Measurements from ENCODE around the gene CD101.

Gene CD101

GRCh38 chr1:117014209-117014608 is 12.6 kb downstream of the CD101 start:
- no peak for DNase-seq

- no peak for DNase-seq
These were observed 14.2 kb downstream of the CD101 start for GRCh38 chr1:117015724-117016123.

GRCh38 chr1:117017062-117017461 is 15.5 kb downstream of the CD101 start:
- DNase-seq: no peak

- DNase-seq: no peak
These were observed 16.1 kb downstream of the CD101 start for GRCh38 chr1:117017648-117018047.

GRCh38 chr1:117020526-117021156 is 19.1 kb downstream of the CD101 start:
- no peak for DNase-seq

- DNase-seq: no peak
These were observed 20.6 kb downstream of the CD101 start for GRCh38 chr1:117022114-117022513.

GRCh38 chr1:117025568-117025967 is 24.0 kb downstream of the CD101 start:
- no peak for DNase-seq

- DNase-seq: peak; percentile 38
These were observed 24.8 kb downstream of the CD101 start for GRCh38 chr1:117026361-117026760.

GRCh38 chr1:117029685-117030084 is 28.1 kb downstream of the CD101 start:
- DNase-seq: no peak

- no peak for DNase-seq
These were observed 28.8 kb downstream of the CD101 start for GRCh38 chr1:117030271-117030877.

- no peak for DNase-seq
These were observed 30.7 kb downstream of the CD101 start for GRCh38 chr1:117032266-117032665.

GRCh38 chr1:117032681-117033539 is 31.4 kb downstream of the CD101 start:
- no peak for DNase-seq

- no peak for DNase-seq
These were observed 32.2 kb downstream of the CD101 start for GRCh38 chr1:117033772-117034171.

- DNase-seq: no peak
These were observed 33.3 kb downstream of the CD101 start for GRCh38 chr1:117034791-117035290.

- DNase-seq: no peak
These were observed 34.5 kb downstream of the CD101 start for GRCh38 chr1:117036018-117036461.

GRCh38 chr1:117037802-117038201 is 36.2 kb downstream of the CD101 start:
- DNase-seq: no peak

- DNase-seq: no peak
These were observed 36.7 kb downstream of the CD101 start for GRCh38 chr1:117038236-117038635.

- no peak for DNase-seq
These were observed 42.7 kb downstream of the CD101 start for GRCh38 chr1:117044217-117044616.

GRCh38 chr1:117045644-117046043 is 44.1 kb downstream of the CD101 start:
- DNase-seq: peak; percentile 55

- no peak for DNase-seq
These were observed 45.2 kb downstream of the CD101 start for GRCh38 chr1:117046781-117047180.

- no peak for DNase-seq
These were observed 45.7 kb downstream of the CD101 start for GRCh38 chr1:117047271-117047670.

- no peak for DNase-seq
These were observed 48.3 kb downstream of the CD101 start for GRCh38 chr1:117049857-117050256.
